GM23248 (cell line): ENCODE measurements around the gene COL27A1.

Experiments used
- EZH2 ChIP-seq: fragments of 200-600 bp; sonication (generic); IDR thresholded peaks from 2 replicates; pipeline ENCODE4 v1.6.1; 2018; ENCODE audit warnings: antibody characterized with exemption, mild to moderate bottlenecking; ENCODE audit not compliant: insufficient read depth, poor library complexity, severe bottlenecking
- EZH2phosphoT487 ChIP-seq: fragments of 200-600 bp; sonication (generic); IDR thresholded peaks from 2 replicates; pipeline ENCODE4 v1.6.1; 2018; ENCODE audit warnings: antibody characterized with exemption, moderate library complexity, mild to moderate bottlenecking, low read depth; ENCODE audit not compliant: insufficient read depth

GRCh38 chr9:114124138-114124537, 31.2 kb upstream of the COL27A1 start:
- no peak for TF ChIP-seq EZH2
- no peak for TF ChIP-seq EZH2phosphoT487
